ENCODE results near the gene CHRNG.

Gene CHRNG

DNA sequence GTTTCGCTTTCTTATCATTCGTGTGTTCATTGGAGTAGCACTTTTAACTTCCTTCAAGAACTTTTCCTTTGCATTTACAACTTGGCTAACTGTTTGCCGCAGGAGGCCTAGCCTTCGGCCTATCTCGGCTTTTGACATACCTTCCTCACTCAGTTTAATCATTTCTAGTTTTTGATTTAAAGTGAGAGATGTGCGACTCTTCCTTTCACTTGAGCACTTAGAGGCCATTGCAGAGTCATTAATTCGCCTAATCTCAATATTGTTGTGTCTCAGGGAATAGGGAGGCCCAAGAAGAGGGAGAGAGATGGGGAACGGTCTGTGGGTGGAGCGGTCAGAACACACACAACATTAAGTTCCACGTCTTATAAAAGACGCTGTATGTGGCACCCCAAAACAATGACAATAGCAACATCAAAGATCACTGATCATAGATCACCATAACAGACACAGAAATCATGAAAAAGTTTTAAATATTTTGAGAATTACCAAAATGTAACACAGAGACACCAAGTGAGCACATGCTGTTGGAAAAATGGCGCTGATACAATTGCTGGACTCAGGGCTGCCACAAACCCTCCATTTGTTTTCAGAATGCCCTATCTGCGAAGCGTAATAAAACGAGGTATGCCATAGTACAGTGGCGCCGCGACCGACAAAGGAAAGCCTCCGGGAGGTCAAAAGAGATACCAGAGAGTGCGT is 10.3 kb downstream of the CHRNG start:
- TF ChIP-seq, protein P1, sequence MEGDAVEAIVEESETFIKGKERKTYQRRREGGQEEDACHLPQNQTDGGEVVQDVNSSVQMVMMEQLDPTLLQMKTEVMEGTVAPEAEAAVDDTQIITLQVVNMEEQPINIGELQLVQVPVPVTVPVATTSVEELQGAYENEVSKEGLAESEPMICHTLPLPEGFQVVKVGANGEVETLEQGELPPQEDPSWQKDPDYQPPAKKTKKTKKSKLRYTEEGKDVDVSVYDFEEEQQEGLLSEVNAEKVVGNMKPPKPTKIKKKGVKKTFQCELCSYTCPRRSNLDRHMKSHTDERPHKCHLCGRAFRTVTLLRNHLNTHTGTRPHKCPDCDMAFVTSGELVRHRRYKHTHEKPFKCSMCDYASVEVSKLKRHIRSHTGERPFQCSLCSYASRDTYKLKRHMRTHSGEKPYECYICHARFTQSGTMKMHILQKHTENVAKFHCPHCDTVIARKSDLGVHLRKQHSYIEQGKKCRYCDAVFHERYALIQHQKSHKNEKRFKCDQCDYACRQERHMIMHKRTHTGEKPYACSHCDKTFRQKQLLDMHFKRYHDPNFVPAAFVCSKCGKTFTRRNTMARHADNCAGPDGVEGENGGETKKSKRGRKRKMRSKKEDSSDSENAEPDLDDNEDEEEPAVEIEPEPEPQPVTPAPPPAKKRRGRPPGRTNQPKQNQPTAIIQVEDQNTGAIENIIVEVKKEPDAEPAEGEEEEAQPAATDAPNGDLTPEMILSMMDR (IDR thresholded peaks at IDR 0.05; ENCODE audit: low read depth, low read length, poor library complexity, severe bottlenecking): no peak
- no peak for TF ChIP-seq EZH2phosphoT487 (IDR thresholded peaks at IDR 0.05; ENCODE audit: borderline replicate concordance, low read length)

DNA sequence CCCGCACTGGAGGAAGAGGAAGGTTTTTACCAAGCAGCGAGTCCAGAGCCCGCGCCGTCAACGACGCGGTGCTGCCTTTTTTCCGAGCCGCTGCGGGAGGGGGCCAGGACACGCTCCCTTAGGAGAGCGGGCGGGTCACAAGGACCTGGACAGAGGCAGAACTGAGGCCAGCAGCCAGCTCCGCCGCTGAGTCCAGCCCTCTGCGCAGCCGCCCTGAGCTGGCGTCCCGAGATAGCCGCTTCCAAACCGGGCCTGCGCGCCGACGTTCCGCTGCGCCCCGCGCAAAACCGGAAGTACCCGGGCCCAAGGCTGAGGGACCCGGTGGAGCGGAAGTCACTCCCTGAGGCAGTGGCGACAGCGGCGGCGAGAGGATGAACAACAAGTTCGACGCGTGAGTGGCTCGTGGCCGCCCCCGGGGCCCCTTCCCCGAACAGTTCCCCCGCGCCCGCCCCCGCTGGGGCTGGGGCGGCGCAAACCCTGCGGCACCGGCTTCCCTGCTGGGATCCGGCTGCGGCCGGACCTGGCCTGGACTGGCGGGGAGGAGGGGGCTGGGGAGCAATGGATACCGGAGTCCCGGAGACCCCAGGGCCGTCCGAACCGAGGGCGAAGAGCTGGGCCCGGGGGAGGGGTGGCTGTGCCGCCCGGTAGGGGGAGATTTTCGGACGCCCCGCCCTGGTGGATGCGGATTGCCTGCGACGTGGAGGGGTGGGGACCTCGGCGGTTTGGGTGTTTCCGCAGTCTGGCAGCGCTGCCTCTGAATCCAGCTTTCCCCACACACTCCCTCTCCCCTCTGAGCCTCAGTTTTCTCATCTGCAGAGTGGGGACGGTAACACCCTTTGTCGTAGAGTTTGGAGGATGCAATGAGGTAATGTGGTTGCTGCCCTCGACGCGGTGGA is 11.1 kb downstream of the CHRNG start, which contains the start of the genes EIF4E2 and TIGD1:
TSS of gene EIF4E2 (plus strand) at position 336 of the 896 bp plus-strand sequence. CDS start at position 372, 36 bp downstream.
TSS of gene TIGD1 (minus strand) at position 204 of the 896 bp plus-strand sequence. CDS start 675 bp downstream, outside the sequence.
- H3K27me3 ChIP-seq (ENCODE audit: control insufficient read depth, low read length): no peaks in the 10 kb centered on the region
- TF ChIP-seq, protein P1 (IDR thresholded peaks at IDR 0.05; ENCODE audit: low read depth, low read length, poor library complexity, severe bottlenecking): peak; percentile 46
- TF ChIP-seq EZH2phosphoT487 (IDR thresholded peaks at IDR 0.05; ENCODE audit: borderline replicate concordance, low read length): no peak
- 0 out of 2 replicates have a peak, but pooled peaks cover 6% of the 10 kb centered on the region for H4K20me1 ChIP-seq (ENCODE audit: control insufficient read depth, insufficient read depth, low read depth, low read length)
- H3K4me3 ChIP-seq (ENCODE audit: low read length): peak within 1 kb of the TSS; percentile 100
- peaks cover 69% of the 10 kb centered on the region for H3K36me3 ChIP-seq (ENCODE audit: control insufficient read depth, low read length)
- peaks cover 28% of the 10 kb centered on the region for H3K4me1 ChIP-seq (ENCODE audit: control insufficient read depth, low read length)
- peaks cover 99% of the 10 kb centered on the region for H3K79me2 ChIP-seq (ENCODE audit: control insufficient read depth, low read length)
- H3K4me2 ChIP-seq (ENCODE audit: low read length): peak within 1 kb of the TSS; percentile 81
- no peaks in the 10 kb centered on the region for H3F3A ChIP-seq (ENCODE audit: control insufficient read depth, insufficient read depth)
- no peaks in the 10 kb centered on the region for H3K9me3 ChIP-seq (ENCODE audit: control insufficient read depth, insufficient read depth, low read length)
- peak within 1 kb of the TSS; percentile 80 for H3K27ac ChIP-seq (ENCODE audit: low read depth, low read length)
- H3K9me2 ChIP-seq (replicated peaks; ENCODE audit: control insufficient read depth, low read length): no peaks in the 10 kb centered on the region

More for the DNA sequence above, 10.3 kb downstream of the CHRNG start:
- Histone ChIP-seq H3K9me2 (replicated peaks; ENCODE audit: control insufficient read depth, low read length) (no peaks in the 10 kb centered on the region), H3F3A (ENCODE audit: control insufficient read depth, insufficient read depth) (no peaks in the 10 kb centered on the region), H3K4me3 (ENCODE audit: low read length) (peak overlapping the region; percentile 100), H3K4me2 (ENCODE audit: low read length) (peak overlapping the region; percentile 81), H3K9me3 (ENCODE audit: control insufficient read depth, insufficient read depth, low read length) (no peaks in the 10 kb centered on the region), H3K27me3 (ENCODE audit: control insufficient read depth, low read length) (no peaks in the 10 kb centered on the region), H3K27ac (ENCODE audit: low read depth, low read length) (peak overlapping the region; percentile 80), H3K4me1 (ENCODE audit: control insufficient read depth, low read length) (peaks cover 28% of the 10 kb centered on the region), H3K36me3 (ENCODE audit: control insufficient read depth, low read length) (peaks cover 64% of the 10 kb centered on the region), H3K79me2 (ENCODE audit: control insufficient read depth, low read length) (peaks cover 94% of the 10 kb centered on the region), H4K20me1 (ENCODE audit: control insufficient read depth, insufficient read depth, low read depth, low read length) (0 out of 2 replicates have a peak, but pooled peaks cover 6% of the 10 kb centered on the region)

DNA sequence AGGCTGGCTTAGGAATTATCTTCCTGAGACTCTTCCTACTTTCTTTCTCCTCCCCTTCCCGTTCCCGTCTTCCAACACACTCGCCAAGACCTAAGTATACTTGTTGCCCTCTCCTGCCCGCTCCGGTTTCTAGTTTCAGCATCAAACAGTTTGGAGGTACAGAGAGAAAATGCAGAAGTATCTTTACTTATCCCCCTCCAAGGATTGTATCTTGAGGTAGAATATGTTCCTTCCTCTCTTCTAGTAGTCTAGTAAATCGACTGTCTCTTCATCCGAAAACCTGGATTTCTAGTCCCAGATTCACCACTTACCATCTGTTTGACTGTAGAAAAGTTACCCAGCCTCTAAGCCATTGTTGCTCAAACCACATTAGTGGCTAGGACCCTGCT is 11.8 kb downstream of the CHRNG start:
- Histone ChIP-seq H3K4me2 (ENCODE audit: low read length) (peak overlapping the region; percentile 81), H3K4me1 (ENCODE audit: control insufficient read depth, low read length) (peaks cover 28% of the 10 kb centered on the region), H4K20me1 (ENCODE audit: control insufficient read depth, insufficient read depth, low read depth, low read length) (0 out of 2 replicates have a peak, but pooled peaks cover 6% of the 10 kb centered on the region), H3K4me3 (ENCODE audit: low read length) (peak overlapping the region; percentile 100), H3K9me2 (replicated peaks; ENCODE audit: control insufficient read depth, low read length) (no peaks in the 10 kb centered on the region), H3K36me3 (ENCODE audit: control insufficient read depth, low read length) (peaks cover 70% of the 10 kb centered on the region), H3K79me2 (ENCODE audit: control insufficient read depth, low read length) (peaks cover 97% of the 10 kb centered on the region), H3K27ac (ENCODE audit: low read depth, low read length) (peak overlapping the region; percentile 80), H3K27me3 (ENCODE audit: control insufficient read depth, low read length) (no peaks in the 10 kb centered on the region), H3K9me3 (ENCODE audit: control insufficient read depth, insufficient read depth, low read length) (no peaks in the 10 kb centered on the region), H3F3A (ENCODE audit: control insufficient read depth, insufficient read depth) (no peaks in the 10 kb centered on the region)
- no peak for TF ChIP-seq EZH2phosphoT487 (IDR thresholded peaks at IDR 0.05; ENCODE audit: borderline replicate concordance, low read length)
- TF ChIP-seq, protein P1 (IDR thresholded peaks at IDR 0.05; ENCODE audit: low read depth, low read length, poor library complexity, severe bottlenecking): no peak
